ENCODE measurements around the gene KBTBD3.

KBTBD3 gene

GRCh38 chr11:106072804-106073203, 4.3 kb downstream of the KBTBD3 start:
- H3K27ac Mint-ChIP-seq = no peak overlapping the region
- H3K27me3 Mint-ChIP-seq (ENCODE audit: low read depth) = no peaks in the 10 kb centered on the region
- no peaks in the 10 kb centered on the region for H3K9me3 Mint-ChIP-seq

GRCh38 chr11:106070606-106071005, 6.5 kb downstream of the KBTBD3 start:
- Mint-ChIP-seq H3K27me3 (ENCODE audit: low read depth) (no peaks in the 10 kb centered on the region), H3K27ac (no peak overlapping the region), H3K4me1 (peaks cover 4% of the 10 kb centered on the region), H3K9me3 (no peaks in the 10 kb centered on the region), H3K36me3 (ENCODE audit: low read depth) (no peaks in the 10 kb centered on the region), H3K4me3 (no peak overlapping the region)
- TF ChIP-seq CTCF (IDR thresholded peaks at IDR 0.05; ENCODE audit: unreplicated experiment in 3 of 3) = no peak

More at GRCh38 chr11:106072804-106073203, 4.3 kb downstream of the KBTBD3 start:
- H3K4me1 Mint-ChIP-seq = peaks cover 13% of the 10 kb centered on the region
- H3K4me3 Mint-ChIP-seq = no peak overlapping the region
- no peak for TF ChIP-seq CTCF (IDR thresholded peaks at IDR 0.05; ENCODE audit: unreplicated experiment in 3 of 3)
- no peaks in the 10 kb centered on the region for H3K36me3 Mint-ChIP-seq (ENCODE audit: low read depth)

GRCh38 chr11:106063009-106063408, 14.1 kb downstream of the KBTBD3 start:
- H3K27me3 Mint-ChIP-seq (ENCODE audit: low read depth) = no peaks in the 10 kb centered on the region
- no peak for TF ChIP-seq CTCF (IDR thresholded peaks at IDR 0.05; ENCODE audit: unreplicated experiment in 3 of 3)
- H3K4me1 Mint-ChIP-seq = no peaks in the 10 kb centered on the region
- H3K27ac Mint-ChIP-seq = no peak overlapping the region
- H3K4me3 Mint-ChIP-seq = no peak overlapping the region
- no peaks in the 10 kb centered on the region for H3K36me3 Mint-ChIP-seq (ENCODE audit: low read depth)
- H3K9me3 Mint-ChIP-seq = no peaks in the 10 kb centered on the region

- TF ChIP-seq CTCF (IDR thresholded peaks at IDR 0.05; ENCODE audit: unreplicated experiment in 3 of 3) = no peak
- H3K27me3 Mint-ChIP-seq (ENCODE audit: low read depth) = no peaks in the 10 kb centered on the region
- no peaks in the 10 kb centered on the region for H3K9me3 Mint-ChIP-seq
- H3K4me3 Mint-ChIP-seq = no peak overlapping the region
- H3K36me3 Mint-ChIP-seq (ENCODE audit: low read depth) = peaks cover 4% of the 10 kb centered on the region
- no peaks in the 10 kb centered on the region for H3K4me1 Mint-ChIP-seq
- no peak overlapping the region for H3K27ac Mint-ChIP-seq
These were observed 14.9 kb downstream of the KBTBD3 start for GRCh38 chr11:106061954-106062949.

GRCh38 chr11:106061249-106061784, 15.8 kb downstream of the KBTBD3 start:
- H3K36me3 Mint-ChIP-seq (ENCODE audit: low read depth) = peaks cover 8% of the 10 kb centered on the region
- no peaks in the 10 kb centered on the region for H3K4me1 Mint-ChIP-seq
- H3K27me3 Mint-ChIP-seq (ENCODE audit: low read depth) = no peaks in the 10 kb centered on the region
- no peak overlapping the region for H3K27ac Mint-ChIP-seq
- TF ChIP-seq CTCF (IDR thresholded peaks at IDR 0.05; ENCODE audit: unreplicated experiment in 3 of 3) = no peak
- no peak overlapping the region for H3K4me3 Mint-ChIP-seq
- no peaks in the 10 kb centered on the region for H3K9me3 Mint-ChIP-seq

All from nephron (organoid).